Erythroblast (primary cell): ENCODE results near the gene CSMD2.

Experiments
- GATA1 ChIP-seq: IDR thresholded peaks from 2 replicates; pipeline ENCODE4 v1.6.1; 2011; ENCODE audit warnings: low read depth, mild to moderate bottlenecking, control low read depth, low read length, moderate library complexity
- POLR2A ChIP-seq: IDR thresholded peaks from 2 replicates; pipeline ENCODE4 v1.6.1; 2011; ENCODE audit warnings: mild to moderate bottlenecking, low read length

- TF ChIP-seq POLR2A (no peak), GATA1 (no peak)
Observed at GRCh38 chr1:34037856-34038255, 127.2 kb downstream of the CSMD2 start.
